ENCODE results near the gene MCCD1.
A peak's percentile ranks its signal among the peaks of the same experiment; 100 is the strongest.
"Not testable (repeated sequence)": the region's sequence is repeated elsewhere in the genome, so short reads cannot be mapped to it uniquely, and the experiment has no call there.

The MCCD1 gene

DNA sequence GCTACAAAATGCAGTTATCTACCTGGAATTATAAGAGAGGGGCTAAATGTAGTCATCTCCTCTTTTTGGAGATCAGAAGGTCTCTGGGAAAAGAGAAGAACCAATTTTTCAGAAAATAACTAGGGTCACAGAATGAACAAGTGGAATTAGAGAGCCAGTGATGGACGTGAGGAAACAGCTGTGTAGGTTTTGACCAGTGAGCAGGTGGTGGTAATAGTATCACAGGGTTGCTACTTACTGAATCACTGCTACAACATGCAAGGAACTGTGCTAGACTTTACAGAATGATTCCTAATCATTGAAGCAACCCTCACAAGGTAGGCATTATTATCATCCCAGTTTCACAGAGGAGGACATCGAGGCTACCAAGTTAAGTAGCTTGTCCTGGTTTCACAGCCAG lies 15.9 kb downstream of the MCCD1 start:
- no peak overlapping the region for H3K4me3 ChIP-seq (ENCODE audit: low read length)
- no peak for TF ChIP-seq ZNF274 (IDR thresholded peaks at IDR 0.05; ENCODE audit: low read depth, low read length)

DNA sequence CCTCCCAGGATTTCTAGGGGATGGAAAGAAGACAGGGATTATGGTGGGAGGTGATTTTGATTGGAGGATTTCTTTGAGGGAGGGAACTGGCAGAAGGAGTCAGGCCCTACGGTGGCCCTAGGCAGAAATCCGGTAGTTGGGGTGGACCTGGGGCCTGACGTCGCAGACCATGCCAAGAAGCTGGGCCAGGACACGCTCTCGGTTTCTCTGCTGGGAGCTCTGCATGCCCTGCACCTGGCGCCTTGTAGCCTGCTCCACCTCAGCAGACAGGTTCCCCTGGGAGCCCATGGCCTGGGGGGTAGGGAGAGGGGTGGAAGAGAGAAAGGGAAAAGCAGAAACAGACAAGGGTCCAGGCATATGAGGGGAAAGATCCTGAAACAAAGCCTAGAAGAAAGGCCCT lies 16.5 kb downstream of the MCCD1 start:
- no peak for TF ChIP-seq ZNF274 (IDR thresholded peaks at IDR 0.05; ENCODE audit: low read depth, low read length)
- no peak overlapping the region for H3K4me3 ChIP-seq (ENCODE audit: low read length)

DNA sequence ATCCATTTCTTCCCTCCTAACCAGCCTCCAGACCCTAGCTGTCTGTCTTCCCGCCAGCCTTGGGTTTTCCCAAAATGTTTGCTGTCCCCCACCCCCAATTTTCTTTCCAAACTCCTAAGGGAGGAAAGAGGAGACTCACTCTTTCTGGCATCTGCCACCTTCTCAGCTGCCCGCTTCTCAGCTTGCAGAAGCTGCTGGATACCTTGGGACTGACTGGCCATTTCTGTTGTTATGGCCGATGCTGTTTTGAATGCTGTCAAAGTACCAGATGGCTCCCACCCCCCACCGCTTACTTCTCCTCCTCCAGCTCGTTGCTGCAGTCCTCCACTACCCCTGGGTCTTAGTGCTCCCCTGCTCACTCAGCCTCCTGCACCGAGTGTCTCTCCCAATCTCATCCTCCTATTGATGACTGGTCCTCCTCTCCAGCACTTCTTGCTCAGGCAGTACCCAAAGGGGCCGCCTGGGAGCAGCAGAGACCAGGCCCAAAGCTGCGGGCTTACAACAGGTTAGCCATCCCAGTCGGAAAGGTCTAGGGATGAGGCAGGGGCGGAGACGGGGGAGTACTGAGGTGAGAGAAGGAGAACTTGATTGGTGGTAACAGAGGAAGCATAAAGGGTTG lies 17.7 kb downstream of the MCCD1 start, which contains the start of gene ATP6V1G2:
TSS of gene ATP6V1G2 (minus strand) at position 270 of the 619 bp plus-strand sequence. CDS start at position 221, 49 bp downstream.
- H3K4me3 ChIP-seq (ENCODE audit: low read length): peak within 1 kb of the TSS; percentile 64
- TF ChIP-seq ZNF274 (IDR thresholded peaks at IDR 0.05; ENCODE audit: low read depth, low read length): no peak

DNA sequence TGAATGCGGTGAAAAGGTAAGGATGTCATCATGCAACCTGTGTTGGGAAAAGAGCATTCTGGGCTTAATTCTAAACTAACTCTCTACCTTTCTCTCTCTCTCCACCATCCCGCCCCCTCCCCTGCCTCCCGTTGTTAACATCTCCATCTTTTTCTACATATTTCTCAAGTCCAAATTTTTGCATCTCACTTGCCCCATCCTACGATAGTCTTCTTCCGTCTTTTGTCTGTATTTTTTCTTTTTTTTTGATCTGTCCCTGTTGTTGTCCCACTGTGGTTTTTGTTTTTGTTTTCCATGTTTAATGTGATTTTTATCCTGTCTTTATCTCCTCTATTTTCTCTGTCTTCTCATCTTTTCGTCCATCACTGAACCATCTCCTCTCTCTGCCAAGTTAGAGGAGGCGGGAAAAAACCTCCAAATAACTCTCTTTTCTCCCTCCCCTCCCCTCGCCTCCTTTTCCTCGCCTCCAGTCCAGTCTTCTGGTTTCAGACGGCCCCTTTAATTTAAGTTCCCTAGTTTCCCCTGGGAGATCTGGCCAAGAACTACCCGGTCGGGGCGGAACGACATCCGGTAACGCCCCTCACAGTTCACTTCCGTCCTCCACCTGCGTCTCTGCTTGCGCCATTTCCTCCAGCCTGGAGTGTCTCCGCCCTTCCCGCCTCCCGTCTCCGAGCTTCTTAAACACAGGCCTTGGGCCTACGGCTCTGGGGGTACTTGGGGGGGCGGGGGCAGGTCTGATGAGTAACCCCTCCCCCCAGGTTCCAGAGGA lies 18.4 kb downstream of the MCCD1 start, which contains the start of gene NFKBIL1:
TSS of gene NFKBIL1 (plus strand) at position 651 of the 769 bp plus-strand sequence. CDS start at position 738, 87 bp downstream.
- no peak for TF ChIP-seq ZNF274 (IDR thresholded peaks at IDR 0.05; ENCODE audit: low read depth, low read length)
- H3K4me3 ChIP-seq (ENCODE audit: low read length): peak within 1 kb of the TSS; percentile 64

DNA sequence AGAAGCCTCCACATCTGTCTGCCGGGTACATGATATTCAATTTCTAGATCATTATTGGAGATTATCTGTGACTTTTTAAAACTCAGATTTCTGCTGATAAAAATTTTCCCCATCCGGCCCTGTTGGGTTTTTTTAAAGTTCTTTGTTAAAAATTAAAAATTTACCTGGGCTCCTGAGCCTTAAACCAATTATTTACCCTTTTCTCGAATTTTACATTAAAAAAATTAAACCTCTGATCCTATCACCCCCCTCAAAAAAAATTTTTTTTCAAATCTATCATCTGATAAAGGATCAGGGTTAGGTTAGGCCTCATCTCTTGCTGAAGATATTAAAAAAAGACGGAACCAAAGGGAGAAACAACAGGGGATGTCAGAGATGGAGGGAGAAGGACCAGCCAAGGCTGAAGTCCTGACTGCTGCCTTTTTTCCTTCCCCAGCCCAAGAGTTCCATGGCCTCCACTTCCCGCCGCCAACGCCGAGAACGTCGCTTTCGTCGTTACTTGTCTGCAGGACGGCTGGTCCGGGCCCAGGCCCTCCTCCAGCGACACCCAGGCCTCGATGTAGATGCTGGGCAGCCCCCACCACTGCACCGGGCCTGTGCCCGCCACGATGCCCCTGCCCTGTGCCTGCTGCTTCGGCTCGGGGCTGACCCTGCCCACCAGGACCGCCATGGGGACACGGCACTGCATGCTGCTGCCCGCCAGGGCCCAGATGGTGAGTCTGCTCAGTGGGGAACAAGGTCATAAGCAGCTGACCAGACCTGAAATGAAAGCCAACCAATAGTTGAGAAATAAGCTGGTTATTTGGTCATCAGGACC lies 19.2 kb downstream of the MCCD1 start:
- H3K4me3 ChIP-seq (ENCODE audit: low read length): peak overlapping the region; percentile 61
- TF ChIP-seq ZNF274 (IDR thresholded peaks at IDR 0.05; ENCODE audit: low read depth, low read length): no peak

DNA sequence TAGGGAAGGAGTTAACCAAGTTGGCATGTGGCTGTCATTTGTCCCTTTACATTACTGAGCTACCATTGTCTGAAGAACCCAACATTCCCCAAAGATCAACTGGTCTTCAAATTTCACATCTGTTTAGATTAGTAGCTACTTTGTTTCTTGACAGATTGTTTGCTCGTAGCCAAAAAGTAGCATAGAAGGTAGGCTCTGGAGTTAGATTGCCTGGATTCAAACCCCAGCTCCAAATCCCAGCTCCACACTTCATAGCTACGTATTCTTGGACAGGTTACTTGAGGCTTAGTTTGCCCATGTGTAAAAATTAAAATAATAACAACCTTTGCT lies 19.7 kb downstream of the MCCD1 start:
- H3K4me3 ChIP-seq (ENCODE audit: low read length): no peak overlapping the region; the same call in 1 of the 2 replicates
- no peak for TF ChIP-seq ZNF274 (IDR thresholded peaks at IDR 0.05; ENCODE audit: low read depth, low read length)

DNA sequence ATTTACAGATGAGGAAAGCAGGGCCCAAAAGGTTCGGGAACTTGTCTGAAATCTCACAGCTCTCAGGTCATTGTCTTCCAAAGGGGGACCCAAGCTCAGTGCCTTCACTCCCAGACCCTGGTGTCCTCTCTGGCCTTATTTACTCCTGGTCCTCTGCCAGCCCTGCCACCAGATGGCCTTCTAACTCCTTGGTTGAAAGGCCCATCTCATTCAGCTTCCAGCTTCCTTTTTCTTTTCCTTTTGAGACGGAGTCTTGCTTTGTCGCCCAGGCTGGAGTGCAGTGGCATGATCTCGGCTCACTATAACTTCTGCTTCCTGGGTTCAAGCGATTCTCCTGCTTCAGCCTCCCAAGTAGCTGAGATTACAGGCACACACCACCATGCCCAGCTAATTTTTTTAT lies 22.6 kb downstream of the MCCD1 start:
- not testable (repeated sequence) for H3K4me3 ChIP-seq (ENCODE audit: low read length)

DNA sequence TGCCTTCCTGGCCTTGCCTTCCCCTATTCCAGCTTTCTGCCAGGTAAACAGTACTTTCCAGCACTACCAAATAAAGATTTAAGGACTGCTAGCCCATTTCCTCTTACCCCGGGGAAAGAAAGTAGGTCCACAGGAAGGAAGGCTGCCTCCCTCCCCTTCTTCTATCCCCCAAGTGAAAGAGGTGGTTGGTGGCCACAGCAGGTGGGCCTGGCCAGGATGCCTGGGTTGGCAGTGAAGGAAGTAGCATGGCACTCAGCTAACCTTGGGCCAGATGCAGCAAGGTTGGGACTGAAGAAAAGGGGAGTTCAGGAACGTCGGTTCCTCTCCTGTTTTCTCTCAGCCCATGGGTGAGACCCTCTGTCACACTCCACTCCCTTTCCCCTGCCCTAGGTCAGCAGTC lies 27.5 kb downstream of the MCCD1 start:
- no peak overlapping the region for H3K4me3 ChIP-seq (ENCODE audit: low read length)
- no peak for TF ChIP-seq ZNF274 (IDR thresholded peaks at IDR 0.05; ENCODE audit: low read depth, low read length)

DNA sequence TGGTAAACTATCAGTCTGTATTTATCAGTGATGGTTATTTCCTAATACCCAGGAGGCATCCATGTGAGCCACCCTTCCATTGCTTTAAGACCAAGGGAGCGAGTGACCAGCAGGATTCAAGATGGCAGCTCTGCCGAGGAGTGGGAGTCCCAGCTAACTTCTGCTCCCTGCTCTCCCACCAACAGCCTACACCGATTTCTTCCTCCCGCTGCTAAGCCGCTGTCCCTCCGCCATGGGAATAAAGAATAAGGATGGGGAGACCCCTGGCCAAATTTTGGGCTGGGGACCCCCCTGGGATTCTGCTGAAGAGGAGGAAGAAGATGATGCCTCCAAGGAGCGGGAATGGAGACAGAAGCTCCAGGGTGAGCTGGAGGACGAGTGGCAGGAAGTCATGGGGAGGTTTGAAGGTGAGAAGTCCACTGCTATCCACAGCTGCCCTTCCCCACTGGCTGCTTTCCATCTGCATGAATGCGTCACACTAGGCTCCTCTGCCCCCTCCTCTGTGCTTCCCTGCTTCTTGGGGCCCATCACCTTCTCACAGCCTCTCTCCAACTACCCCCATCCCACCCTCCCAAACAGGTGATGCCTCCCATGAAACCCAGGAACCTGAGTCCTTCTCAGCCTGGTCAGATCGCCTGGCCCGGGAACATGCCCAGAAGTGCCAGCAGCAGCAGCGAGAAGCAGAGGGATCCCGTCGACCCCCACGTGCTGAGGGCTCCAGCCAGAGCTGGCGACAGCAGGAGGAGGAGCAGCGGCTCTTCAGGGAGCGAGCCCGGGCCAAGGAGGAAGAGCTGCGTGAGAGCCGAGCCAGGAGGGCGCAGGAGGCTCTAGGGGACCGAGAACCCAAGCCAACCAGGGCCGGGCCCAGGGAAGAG lies 28.9 kb downstream of the MCCD1 start:
- H3K4me3 ChIP-seq (ENCODE audit: low read length): no peak overlapping the region; the same call in 1 of the 2 replicates
- TF ChIP-seq ZNF274 (IDR thresholded peaks at IDR 0.05; ENCODE audit: low read depth, low read length): no peak

DNA sequence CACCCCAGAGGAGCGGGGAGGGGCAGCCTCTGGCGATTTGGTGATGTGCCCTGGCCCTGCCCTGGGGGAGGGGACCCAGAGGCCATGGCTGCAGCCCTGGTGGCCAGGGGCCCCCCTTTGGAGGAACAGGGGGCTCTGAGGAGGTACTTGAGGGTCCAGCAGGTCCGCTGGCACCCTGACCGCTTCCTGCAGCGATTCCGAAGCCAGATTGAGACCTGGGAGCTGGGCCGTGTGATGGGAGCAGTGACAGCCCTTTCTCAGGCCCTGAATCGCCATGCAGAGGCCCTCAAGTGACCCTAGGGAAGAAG lies 29.5 kb downstream of the MCCD1 start:
- no peak for TF ChIP-seq ZNF274 (IDR thresholded peaks at IDR 0.05; ENCODE audit: low read depth, low read length)
- H3K4me3 ChIP-seq (ENCODE audit: low read length): peak overlapping the region; percentile 9; the same call in 1 of the 2 replicates

DNA sequence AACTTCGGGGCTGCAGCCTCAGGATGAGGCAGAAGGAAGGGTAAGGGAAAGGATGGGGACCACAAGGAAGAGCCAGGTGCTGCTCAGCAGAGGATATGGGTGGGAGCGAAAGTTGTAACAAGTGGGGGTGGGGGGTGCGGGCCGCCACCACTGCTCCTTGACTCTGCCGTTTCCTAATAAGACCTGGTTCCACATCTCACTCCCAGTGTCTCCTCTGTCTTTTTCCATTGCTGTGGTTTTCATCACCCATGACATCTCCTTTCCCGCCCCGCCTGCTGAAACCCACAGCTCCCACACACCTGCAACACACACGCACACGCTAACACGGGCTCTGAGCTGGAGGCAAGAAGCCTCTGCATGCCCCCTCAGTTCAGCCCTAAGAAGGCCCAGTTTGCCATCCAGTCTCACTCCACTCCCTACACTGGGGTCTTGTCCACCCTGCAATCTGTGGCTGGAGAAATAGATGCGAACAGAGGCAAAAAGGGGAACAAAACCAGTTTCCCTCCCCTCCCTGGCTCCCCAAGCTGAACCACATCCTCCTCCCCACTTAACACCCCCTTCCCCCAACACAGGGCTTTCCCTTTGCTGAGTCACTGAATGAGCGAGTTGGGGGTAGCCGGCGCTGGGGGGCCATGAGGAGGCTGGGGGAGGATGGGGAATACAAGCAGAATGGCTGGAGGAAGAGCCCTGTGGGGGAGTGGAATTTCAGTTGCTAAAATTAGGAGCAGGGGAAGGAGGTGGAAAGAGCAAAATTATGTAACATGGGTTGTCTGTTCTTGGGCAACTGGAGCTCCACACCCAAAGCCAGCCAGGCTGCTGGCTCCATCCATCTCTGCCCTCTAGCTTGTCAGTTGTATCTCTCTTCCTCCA lies 30.1 kb downstream of the MCCD1 start:
- no peak for TF ChIP-seq ZNF274 (IDR thresholded peaks at IDR 0.05; ENCODE audit: low read depth, low read length)
- peak overlapping the region; percentile 21; the same call in 1 of the 2 replicates for H3K4me3 ChIP-seq (ENCODE audit: low read length)

DNA sequence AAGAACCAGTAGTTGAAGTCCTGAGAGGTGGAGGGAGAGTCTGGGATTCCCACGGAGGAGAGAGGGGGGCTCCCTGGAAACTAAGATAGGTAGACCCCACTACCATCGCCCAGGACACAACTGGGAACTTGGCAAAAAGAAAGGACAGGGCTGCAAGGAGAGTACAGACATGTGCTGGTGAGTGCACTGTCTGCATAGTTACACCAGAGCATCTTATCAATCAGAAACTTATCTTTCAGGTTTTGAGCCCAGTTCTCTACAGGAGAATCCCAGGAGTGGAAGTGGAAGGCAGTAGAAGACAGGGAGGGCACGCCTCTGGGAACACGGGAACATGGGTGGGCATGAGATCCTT lies 30.8 kb downstream of the MCCD1 start:
- no peak for TF ChIP-seq ZNF274 (IDR thresholded peaks at IDR 0.05; ENCODE audit: low read depth, low read length)
- peak overlapping the region; percentile 21; the same call in 1 of the 2 replicates for H3K4me3 ChIP-seq (ENCODE audit: low read length)
